A549 (cell line): ENCODE measurements around the gene RAB14. TPM values are rescaled to one million over a fixed set of nuclear protein-coding genes. Genes with fewer than 3 reads are reported as not detected.

Experiments
- ATAC-seq, 2 experiments: fragments of 200-7000 bp in 1 of 2; fragments of >200 bp in 1 of 2; cut with Nextera tagmentation in 1 of 2; cut with Tn5 transposase in 1 of 2; 3 replicates each; pipeline versions ENCODE4 v1.8.0 to v1.9.1; 2018 to 2020; ENCODE audit warnings: mild to moderate bottlenecking in 1 of 2, moderate library complexity in 1 of 2
- CTCF ChIA-PET: fragments of 300-600 bp; sonication (Branson Sonifier 250); formaldehyde crosslinking; extraction: SDS; loops from one replicate; lab custom pipeline; 2021; ENCODE audit warnings: antibody characterized with exemption, inconsistent platforms; lab: Yijun Ruan, JAX
- POLR2A ChIA-PET: fragments of 350-600 bp; formaldehyde crosslinking; extraction: SDS; loops from one replicate; lab custom pipeline; 2021; ENCODE audit warnings: antibody characterized with exemption, inconsistent platforms; lab: Yijun Ruan, JAX
- DNase-seq, 2 experiments: peaks; one replicate each; pipeline versions ENCODE4 v3.0.0 to v3.0.0-alpha.2; 2011 to 2016; ENCODE audit warnings: low read depth in 1 of 2, low spot score in 1 of 2
- FAIRE-seq: peaks from 2 replicates; lab custom pipeline; 2011; peaks lifted over from hg19 to GRCh38; lab: Jason Lieb, UNC
- H3K27ac ChIP-seq, 2 experiments: fragments of >200 bp; sonication (Bioruptor Twin); formaldehyde crosslinking; 3 replicates each; pipeline ENCODE4 v1.5.1; 2016 to 2017
- H3K4me1 ChIP-seq: fragments of >200 bp; sonication (Bioruptor Twin); formaldehyde crosslinking; 3 replicates; pipeline ENCODE4 v1.6.1; 2016
- H3K4me2 ChIP-seq: fragments of >200 bp; sonication (Bioruptor Twin); formaldehyde crosslinking; 3 replicates; pipeline ENCODE4 v1.6.1; 2016
- H3K4me3 ChIP-seq: fragments of >200 bp; sonication (Bioruptor Twin); formaldehyde crosslinking; 3 replicates; pipeline ENCODE4 v1.5.1; 2016
- H3K9me3 ChIP-seq: fragments of >200 bp; sonication (Bioruptor Twin); formaldehyde crosslinking; 3 replicates; pipeline ENCODE4 v1.6.1; 2016
- CEBPB ChIP-seq, 2 experiments: fragments of >200 bp in 1 of 2; sonication (Bioruptor Twin) in 1 of 2; formaldehyde crosslinking in 1 of 2; IDR thresholded peaks; 2 replicates each; pipeline ENCODE4 v1.6.1; 2012 to 2016
- CHD2 ChIP-seq: fragments of 150-350 bp; IDR thresholded peaks from 2 replicates; pipeline ENCODE4 v1.6.1; 2014; ENCODE audit warnings: low read length; ENCODE audit not compliant: partially characterized antibody
- EHF ChIP-seq: fragments of 250-450 bp; sonication (Bioruptor Pico); IDR thresholded peaks from 2 replicates; pipeline ENCODE4 v1.5.0; 2020; ENCODE audit warnings: mild to moderate bottlenecking
- EP300 ChIP-seq, 2 experiments: fragments of >200 bp; sonication (Bioruptor Twin); formaldehyde crosslinking; IDR thresholded peaks; 2 replicates in 1 of 2; 3 replicates in 1 of 2; pipeline ENCODE4 v1.6.1; 2016 to 2017
- FOSL2 ChIP-seq, 2 experiments: fragments of 450-650 bp in 1 of 2; fragments of >200 bp in 1 of 2; sonication (Bioruptor Twin) in 1 of 2; formaldehyde crosslinking; IDR thresholded peaks; 2 replicates each; pipeline versions ENCODE4 v1.5.0 to v1.6.1; 2016 to 2020; ENCODE audit warnings: mild to moderate bottlenecking in 1 of 2, moderate library complexity in 1 of 2
- FOXS1 ChIP-seq: fragments of 250-450 bp; sonication (Bioruptor Pico); IDR thresholded peaks from 2 replicates; pipeline ENCODE4 v1.5.0; 2020; ENCODE audit warnings: mild to moderate bottlenecking, moderate library complexity
- HOXB13 ChIP-seq: fragments of 250-450 bp; sonication (Bioruptor Pico); IDR thresholded peaks from 2 replicates; pipeline ENCODE4 v1.5.0; 2020; ENCODE audit warnings: low read depth, mild to moderate bottlenecking, moderate library complexity
- HOXB5 ChIP-seq: fragments of 250-450 bp; sonication (Bioruptor Pico); IDR thresholded peaks from 2 replicates; pipeline ENCODE4 v1.5.0; 2020; ENCODE audit warnings: mild to moderate bottlenecking, moderate library complexity
- KDM1A ChIP-seq: fragments of 200-600 bp; sonication (generic); IDR thresholded peaks from 2 replicates; pipeline ENCODE4 v1.6.1; 2016; ENCODE audit warnings: low read depth, mild to moderate bottlenecking
- KDM5A ChIP-seq: fragments of 200-600 bp; sonication (generic); IDR thresholded peaks from 2 replicates; pipeline ENCODE4 v1.6.1; 2016; ENCODE audit warnings: antibody characterized with exemption, mild to moderate bottlenecking
- MAFK ChIP-seq: fragments of 450-650 bp; IDR thresholded peaks from 2 replicates; pipeline ENCODE4 v1.6.1; 2014; ENCODE audit not compliant: partially characterized antibody
- PHF8 ChIP-seq: fragments of 200-600 bp; sonication (generic); IDR thresholded peaks from 2 replicates; pipeline ENCODE4 v1.6.1; 2016; ENCODE audit warnings: low read depth, mild to moderate bottlenecking, antibody characterized with exemption, moderate library complexity, borderline replicate concordance
- POLR2A ChIP-seq: IDR thresholded peaks from 2 replicates; pipeline ENCODE4 v1.6.1; 2012; ENCODE audit warnings: mild to moderate bottlenecking, low read length
- POLR2AphosphoS2 ChIP-seq: conservative IDR thresholded peaks from 2 replicates; pipeline ENCODE4 v1.6.1; 2012; ENCODE audit warnings: low read length, improper control_type of control experiment, inconsistent platforms
- RNF2 ChIP-seq: fragments of 200-600 bp; sonication (generic); IDR thresholded peaks from 2 replicates; pipeline ENCODE4 v1.6.1; 2016; ENCODE audit warnings: low read depth, mild to moderate bottlenecking, antibody characterized with exemption, moderate library complexity, borderline replicate concordance
- SREBF2 ChIP-seq: fragments of 450-650 bp; IDR thresholded peaks from 2 replicates; pipeline ENCODE4 v1.6.1; 2014; ENCODE audit warnings: mild to moderate bottlenecking, moderate library complexity
- ZNF302 ChIP-seq: fragments of 250-450 bp; sonication (Bioruptor Pico); IDR thresholded peaks from 2 replicates; pipeline ENCODE4 v1.9.0; 2021; ENCODE audit warnings: inconsistent platforms, mild to moderate bottlenecking, moderate library complexity
- ZSCAN20 ChIP-seq: fragments of 250-450 bp; sonication (Bioruptor Pico); IDR thresholded peaks from 2 replicates; pipeline ENCODE4 v1.8.0; 2022; ENCODE audit warnings: mild to moderate bottlenecking, moderate library complexity
- WGBS: methylation state at CpG from one replicate; pipeline ENCODE4 v1.1.6; 2017; ENCODE audit errors: missing lambda C conversion rate; 5-methylcytosine and 5-hydroxymethylcytosine counted together
- polyA plus RNA-seq, 4 experiments: library from polyadenylated mRNA; depleted of rRNA in 3 of 4; stranded (reverse); fragments of >200 nt; fragmentation: RNase III in 1 of 4; extraction: RNeasy Plus Mini Kit Qiagen cat#74134 plus additional on column Dnase treatment in 1 of 4; gene quantifications; 2 replicates in 3 of 4; 3 replicates in 1 of 4; pipeline ENCODE4 v1.2.3, GENCODE V29; 2011 to 2017
- TF ChIP-seq, protein P1 (sequence below): fragments of >200 bp; sonication (Bioruptor Twin); formaldehyde crosslinking; IDR thresholded peaks from 3 replicates; pipeline ENCODE4 v1.5.1; 2016
- TF ChIP-seq, protein P2 (sequence below): fragments of >200 bp; sonication (Bioruptor Twin); formaldehyde crosslinking; IDR thresholded peaks from 3 replicates; pipeline ENCODE4 v1.6.1; 2016
- TF ChIP-seq, protein P3 (sequence below): fragments of 450-650 bp; IDR thresholded peaks from 2 replicates; pipeline ENCODE4 v1.6.1; 2014; ENCODE audit warnings: antibody characterized with exemption
- TF ChIP-seq, protein P4 (sequence below): IDR thresholded peaks from 2 replicates; pipeline ENCODE4 v1.6.1; 2012
- TF ChIP-seq, protein P5 (sequence below): fragments of 200-600 bp; sonication (generic); IDR thresholded peaks from 2 replicates; pipeline ENCODE4 v1.6.1; 2016; ENCODE audit warnings: antibody characterized with exemption, mild to moderate bottlenecking, moderate library complexity

Gene RAB14
- polyA plus RNA-seq, 2 of the 4 experiments (the other 2 are of a cell fraction) = 38.4 to 54.1 TPM

DNA sequence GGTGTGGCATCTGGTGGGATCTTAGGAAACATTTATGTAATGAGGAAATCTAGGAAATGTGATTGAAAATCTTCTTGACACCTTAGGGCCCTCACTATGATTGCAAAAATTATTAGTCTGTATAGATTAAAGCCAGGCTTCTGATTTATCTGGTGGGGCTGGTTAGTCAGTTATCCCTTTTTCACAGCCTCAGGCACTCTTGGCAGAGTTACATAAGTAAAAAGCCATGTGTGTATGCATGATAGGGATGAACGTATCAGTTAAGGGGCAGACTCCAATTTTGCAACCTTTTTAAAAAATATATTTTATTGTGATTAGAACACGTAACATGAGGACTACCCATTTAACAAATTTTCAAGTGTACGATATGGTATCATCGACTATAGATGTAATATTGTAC lies 30.6 kb upstream of the RAB14 start:
- DNase-seq = no peak
- Histone ChIP-seq H3K4me2 (no peak overlapping the region), H3K27ac (no peak overlapping the region), H3K4me1 (0 out of 3 replicates have a peak, but pooled peaks cover 10% of the 10 kb centered on the region), H3K4me3 (no peak overlapping the region), H3K9me3 (no peaks in the 10 kb centered on the region)
- ATAC-seq = no peak
- TF ChIP-seq, protein P1, sequence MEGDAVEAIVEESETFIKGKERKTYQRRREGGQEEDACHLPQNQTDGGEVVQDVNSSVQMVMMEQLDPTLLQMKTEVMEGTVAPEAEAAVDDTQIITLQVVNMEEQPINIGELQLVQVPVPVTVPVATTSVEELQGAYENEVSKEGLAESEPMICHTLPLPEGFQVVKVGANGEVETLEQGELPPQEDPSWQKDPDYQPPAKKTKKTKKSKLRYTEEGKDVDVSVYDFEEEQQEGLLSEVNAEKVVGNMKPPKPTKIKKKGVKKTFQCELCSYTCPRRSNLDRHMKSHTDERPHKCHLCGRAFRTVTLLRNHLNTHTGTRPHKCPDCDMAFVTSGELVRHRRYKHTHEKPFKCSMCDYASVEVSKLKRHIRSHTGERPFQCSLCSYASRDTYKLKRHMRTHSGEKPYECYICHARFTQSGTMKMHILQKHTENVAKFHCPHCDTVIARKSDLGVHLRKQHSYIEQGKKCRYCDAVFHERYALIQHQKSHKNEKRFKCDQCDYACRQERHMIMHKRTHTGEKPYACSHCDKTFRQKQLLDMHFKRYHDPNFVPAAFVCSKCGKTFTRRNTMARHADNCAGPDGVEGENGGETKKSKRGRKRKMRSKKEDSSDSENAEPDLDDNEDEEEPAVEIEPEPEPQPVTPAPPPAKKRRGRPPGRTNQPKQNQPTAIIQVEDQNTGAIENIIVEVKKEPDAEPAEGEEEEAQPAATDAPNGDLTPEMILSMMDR = no peak
- no peak for TF ChIP-seq ZNF302 (CRISPR knock-in tag)
- no peak for TF ChIP-seq POLR2A
- TF ChIP-seq HOXB5 (CRISPR knock-in tag) = no peak
- TF ChIP-seq ZSCAN20 (CRISPR knock-in tag) = no peak
- CTCF ChIA-PET = interaction anchor here (2.9 to 4.1 kb wide), 3 partner anchors 10 to 88 kb away, joined by 12 to 19 read pairs (median 15); no protein-coding TSS in a partner anchor
- POLR2A ChIA-PET = no interaction called here
- WGBS = 89% methylated on average over 4 of the region's 4 CpGs
- no peak for FAIRE-seq

DNA sequence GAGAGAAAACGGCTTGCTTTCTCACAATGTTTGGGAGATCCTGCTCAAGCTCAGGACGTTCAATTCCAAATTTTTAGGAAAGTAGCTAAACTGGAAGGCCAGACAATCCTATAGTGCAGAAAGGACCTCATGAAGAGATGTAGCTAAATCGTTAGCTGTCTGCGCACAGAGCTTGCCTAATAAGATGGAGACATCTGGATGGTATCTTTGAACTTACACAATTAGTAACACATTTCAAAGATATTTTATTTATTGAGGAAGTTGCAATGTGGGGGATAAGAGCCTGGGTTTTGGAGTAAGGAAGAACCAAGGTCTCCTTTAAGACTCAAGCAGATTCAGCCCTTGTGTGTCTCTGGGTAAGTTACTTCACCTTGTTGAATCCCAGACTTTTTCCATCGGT lies 28.6 kb upstream of the RAB14 start:
- ChIA-PET CTCF (interaction anchor here (0.6 to 9.3 kb wide), 9 partner anchors 16 to 210 kb away, joined by 3 to 74 read pairs (median 5); partner anchors contain the start of gene GSN), POLR2A (no interaction called here)
- FAIRE-seq = no peak

DNA sequence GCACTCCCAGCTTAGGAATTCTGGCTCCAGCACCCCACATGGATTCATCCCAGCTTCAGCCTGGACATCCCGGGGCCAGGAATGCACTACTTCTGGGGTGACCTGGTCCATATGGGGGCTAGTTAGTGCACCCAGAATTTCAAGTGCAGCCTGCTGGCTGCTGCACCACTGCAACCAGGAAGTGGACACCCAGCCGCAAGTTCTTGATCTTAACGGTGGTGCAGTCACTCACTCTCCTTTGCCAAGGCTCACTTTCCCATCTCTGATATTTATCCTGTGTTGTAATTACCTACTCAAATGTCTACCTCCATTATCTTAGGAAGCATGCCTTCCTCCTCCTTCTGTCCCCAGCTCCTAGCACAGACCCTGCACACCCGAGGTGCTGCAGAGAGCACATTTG lies 26.2 kb upstream of the RAB14 start:
- POLR2A ChIA-PET = no interaction called here
- ATAC-seq = peak in 1 of 2 experiments; percentile 27; a peak in 1 of 6 replicates

More for the DNA sequence above, 28.6 kb upstream of the RAB14 start:
- ATAC-seq (no peak), DNase-seq (no peak)
- Histone ChIP-seq H3K9me3 (no peaks in the 10 kb centered on the region), H3K4me1 (0 out of 3 replicates have a peak, but pooled peaks cover 17% of the 10 kb centered on the region), H3K27ac (no peak overlapping the region), H3K4me2 (no peak overlapping the region), H3K4me3 (no peak overlapping the region)
- TF ChIP-seq KDM1A (no peak), POLR2A (no peak), MAFK (no peak), FOSL2 (IDR thresholded peaks at IDR 0.05) (no peak), FOSL2 (CRISPR knock-in tag; IDR thresholded peaks at IDR 0.05) (no peak), FOXS1 (CRISPR knock-in tag) (no peak), SREBF2 (no peak), CHD2 (no peak), EP300 (IDR thresholded peaks at IDR 0.05) (no peak), POLR2AphosphoS2 (no peak), CEBPB (IDR thresholded peaks at IDR 0.05) (no peak), HOXB13 (CRISPR knock-in tag) (no peak), EHF (no peak)
- TF ChIP-seq, protein P2, sequence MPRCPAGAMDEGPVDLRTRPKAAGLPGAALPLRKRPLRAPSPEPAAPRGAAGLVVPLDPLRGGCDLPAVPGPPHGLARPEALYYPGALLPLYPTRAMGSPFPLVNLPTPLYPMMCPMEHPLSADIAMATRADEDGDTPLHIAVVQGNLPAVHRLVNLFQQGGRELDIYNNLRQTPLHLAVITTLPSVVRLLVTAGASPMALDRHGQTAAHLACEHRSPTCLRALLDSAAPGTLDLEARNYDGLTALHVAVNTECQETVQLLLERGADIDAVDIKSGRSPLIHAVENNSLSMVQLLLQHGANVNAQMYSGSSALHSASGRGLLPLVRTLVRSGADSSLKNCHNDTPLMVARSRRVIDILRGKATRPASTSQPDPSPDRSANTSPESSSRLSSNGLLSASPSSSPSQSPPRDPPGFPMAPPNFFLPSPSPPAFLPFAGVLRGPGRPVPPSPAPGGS = no peak
- TF ChIP-seq, protein P3, sequence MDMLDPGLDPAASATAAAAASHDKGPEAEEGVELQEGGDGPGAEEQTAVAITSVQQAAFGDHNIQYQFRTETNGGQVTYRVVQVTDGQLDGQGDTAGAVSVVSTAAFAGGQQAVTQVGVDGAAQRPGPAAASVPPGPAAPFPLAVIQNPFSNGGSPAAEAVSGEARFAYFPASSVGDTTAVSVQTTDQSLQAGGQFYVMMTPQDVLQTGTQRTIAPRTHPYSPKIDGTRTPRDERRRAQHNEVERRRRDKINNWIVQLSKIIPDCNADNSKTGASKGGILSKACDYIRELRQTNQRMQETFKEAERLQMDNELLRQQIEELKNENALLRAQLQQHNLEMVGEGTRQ = no peak
- TF ChIP-seq, protein P4, sequence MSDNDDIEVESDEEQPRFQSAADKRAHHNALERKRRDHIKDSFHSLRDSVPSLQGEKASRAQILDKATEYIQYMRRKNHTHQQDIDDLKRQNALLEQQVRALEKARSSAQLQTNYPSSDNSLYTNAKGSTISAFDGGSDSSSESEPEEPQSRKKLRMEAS = no peak
- 82% methylated on average over 5 of the region's 5 CpGs for WGBS

More for the DNA sequence above, 26.2 kb upstream of the RAB14 start:
- Histone ChIP-seq H3K4me1 (0 out of 3 replicates have a peak, but pooled peaks cover 12% of the 10 kb centered on the region), H3K9me3 (no peaks in the 10 kb centered on the region), H3K4me2 (no peak overlapping the region), H3K27ac (no peak overlapping the region), H3K4me3 (no peak overlapping the region)
- CTCF ChIA-PET = interaction anchor here (0.6 to 9.3 kb wide), 6 partner anchors 13 to 213 kb away, joined by 3 to 74 read pairs (median 4); no protein-coding TSS in a partner anchor
- FAIRE-seq = no peak
- TF ChIP-seq KDM5A (no peak), RNF2 (no peak), PHF8 (no peak), CHD2 (no peak), CEBPB (IDR thresholded peaks at IDR 0.05) (no peak), EP300 (IDR thresholded peaks at IDR 0.05) (no peak)
- TF ChIP-seq, protein P2 = no peak
- TF ChIP-seq, protein P5, sequence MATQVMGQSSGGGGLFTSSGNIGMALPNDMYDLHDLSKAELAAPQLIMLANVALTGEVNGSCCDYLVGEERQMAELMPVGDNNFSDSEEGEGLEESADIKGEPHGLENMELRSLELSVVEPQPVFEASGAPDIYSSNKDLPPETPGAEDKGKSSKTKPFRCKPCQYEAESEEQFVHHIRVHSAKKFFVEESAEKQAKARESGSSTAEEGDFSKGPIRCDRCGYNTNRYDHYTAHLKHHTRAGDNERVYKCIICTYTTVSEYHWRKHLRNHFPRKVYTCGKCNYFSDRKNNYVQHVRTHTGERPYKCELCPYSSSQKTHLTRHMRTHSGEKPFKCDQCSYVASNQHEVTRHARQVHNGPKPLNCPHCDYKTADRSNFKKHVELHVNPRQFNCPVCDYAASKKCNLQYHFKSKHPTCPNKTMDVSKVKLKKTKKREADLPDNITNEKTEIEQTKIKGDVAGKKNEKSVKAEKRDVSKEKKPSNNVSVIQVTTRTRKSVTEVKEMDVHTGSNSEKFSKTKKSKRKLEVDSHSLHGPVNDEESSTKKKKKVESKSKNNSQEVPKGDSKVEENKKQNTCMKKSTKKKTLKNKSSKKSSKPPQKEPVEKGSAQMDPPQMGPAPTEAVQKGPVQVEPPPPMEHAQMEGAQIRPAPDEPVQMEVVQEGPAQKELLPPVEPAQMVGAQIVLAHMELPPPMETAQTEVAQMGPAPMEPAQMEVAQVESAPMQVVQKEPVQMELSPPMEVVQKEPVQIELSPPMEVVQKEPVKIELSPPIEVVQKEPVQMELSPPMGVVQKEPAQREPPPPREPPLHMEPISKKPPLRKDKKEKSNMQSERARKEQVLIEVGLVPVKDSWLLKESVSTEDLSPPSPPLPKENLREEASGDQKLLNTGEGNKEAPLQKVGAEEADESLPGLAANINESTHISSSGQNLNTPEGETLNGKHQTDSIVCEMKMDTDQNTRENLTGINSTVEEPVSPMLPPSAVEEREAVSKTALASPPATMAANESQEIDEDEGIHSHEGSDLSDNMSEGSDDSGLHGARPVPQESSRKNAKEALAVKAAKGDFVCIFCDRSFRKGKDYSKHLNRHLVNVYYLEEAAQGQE = no peak
- TF ChIP-seq, protein P3 = no peak
- DNase-seq = no peak
- WGBS = 59% methylated on average over 4 of the region's 4 CpGs
